M059J (cell line): Measurements from ENCODE around the gene MYO1A. TPM values are rescaled to one million over a fixed set of nuclear protein-coding genes. Genes with fewer than 3 reads are reported as not detected.
"Not testable (repeated sequence)": the region's sequence is repeated elsewhere in the genome, so short reads cannot be mapped to it uniquely, and the experiment has no call there.

Source experiments
- DNase-seq: peaks from one replicate; pipeline ENCODE4 v3.0.0-alpha.2; 2012; ENCODE audit warnings: low read depth
- total RNA-seq: library from RNA; depleted of rRNA; stranded (reverse); fragments of >200 nt; shearing (Covaris generic); gene quantifications from 2 replicates; pipeline ENCODE4 v1.2.3, GENCODE V29; 2014

MYO1A gene
- total RNA-seq, 1 experiment from 2014 or later, result not detected

DNA sequence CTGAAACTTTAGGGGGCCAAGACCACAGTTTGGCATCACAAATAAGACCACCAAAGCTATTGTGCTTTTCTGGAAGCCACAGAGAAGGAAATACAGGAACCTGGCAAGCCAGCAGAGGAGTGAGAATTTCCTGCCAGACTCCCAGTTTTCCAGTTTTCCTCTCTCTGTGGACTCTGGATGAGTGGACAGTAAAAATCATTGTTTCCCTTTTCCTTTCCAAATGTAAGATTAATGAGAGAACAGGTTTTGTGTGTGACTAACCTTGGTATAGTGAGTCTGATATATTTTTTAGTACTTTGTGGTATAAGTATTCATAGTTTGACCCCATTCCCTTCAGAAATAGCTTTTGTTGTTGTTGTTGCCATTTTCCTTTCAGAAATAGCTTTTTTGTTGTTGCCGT lies 31.0 kb downstream of the MYO1A start:
- DNase-seq, result no peak

DNA sequence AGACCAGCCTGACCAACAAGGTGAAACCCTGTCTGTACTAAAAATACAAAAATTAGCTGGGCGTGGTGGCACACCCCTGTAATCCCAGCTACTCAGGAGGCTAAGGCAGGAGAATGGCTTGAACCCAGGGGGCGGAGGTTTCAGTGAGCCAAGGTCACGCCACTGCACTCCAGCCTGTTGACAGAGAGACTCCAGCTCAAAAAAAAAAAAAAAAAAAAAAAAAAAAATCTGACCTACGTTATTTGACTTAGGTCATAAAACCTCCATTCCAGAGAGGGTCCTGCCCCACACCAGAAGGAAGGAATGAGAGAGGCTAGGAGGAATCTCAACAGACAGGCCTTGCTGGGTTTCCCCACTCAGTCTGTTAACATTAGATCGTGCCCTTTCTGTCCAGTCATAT lies 31.6 kb downstream of the MYO1A start:
- not testable (repeated sequence) for DNase-seq

GRCh38 chr12:57016348-57016747 lies 33.6 kb downstream of the MYO1A start, which contains the start of gene TAC3:
TSS of gene TAC3 (minus strand) at chr12:57016529. CDS start at chr12:57015797, 732 bp downstream.
- DNase-seq, result no peak

GRCh38 chr12:57012600-57013465 lies 37.1 kb downstream of the MYO1A start:
- no peak for DNase-seq

- no peak for DNase-seq
Measured at GRCh38 chr12:57011438-57012424, 38.2 kb downstream of the MYO1A start.

DNA sequence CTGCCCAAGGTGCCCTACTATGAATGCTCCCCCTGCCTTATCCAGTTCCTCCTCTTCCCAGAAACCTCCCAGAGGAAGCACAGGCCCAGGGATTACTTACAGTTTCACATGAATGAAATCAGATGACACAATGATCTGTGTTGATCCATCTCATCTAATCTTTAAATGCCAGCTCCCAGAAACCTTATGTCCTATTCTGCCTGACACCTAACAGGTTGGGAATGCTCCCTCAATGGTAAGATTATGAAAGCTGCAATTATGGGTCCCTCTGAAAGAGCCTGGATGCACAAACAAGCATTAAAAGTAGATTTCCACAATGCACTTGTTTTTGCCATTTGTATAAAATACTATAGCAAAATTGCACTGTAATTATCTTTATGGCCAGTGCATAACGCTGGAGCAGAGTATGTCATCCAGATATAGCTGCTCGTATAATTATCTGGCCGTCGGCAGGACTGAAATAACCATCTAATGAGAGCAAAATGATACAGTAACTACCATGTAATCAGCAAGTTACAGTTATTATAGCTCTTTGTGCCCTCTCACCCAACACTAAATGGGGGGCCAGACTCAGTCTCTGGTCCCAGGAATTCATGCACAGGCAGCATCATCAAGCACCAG lies 39.2 kb downstream of the MYO1A start:
- DNase-seq, result no peak

- no peak for DNase-seq
Measured at GRCh38 chr12:57009949-57010626, 39.8 kb downstream of the MYO1A start.

- DNase-seq, result peak; percentile 67
Measured at GRCh38 chr12:57008178-57008577, 41.8 kb downstream of the MYO1A start.

DNA sequence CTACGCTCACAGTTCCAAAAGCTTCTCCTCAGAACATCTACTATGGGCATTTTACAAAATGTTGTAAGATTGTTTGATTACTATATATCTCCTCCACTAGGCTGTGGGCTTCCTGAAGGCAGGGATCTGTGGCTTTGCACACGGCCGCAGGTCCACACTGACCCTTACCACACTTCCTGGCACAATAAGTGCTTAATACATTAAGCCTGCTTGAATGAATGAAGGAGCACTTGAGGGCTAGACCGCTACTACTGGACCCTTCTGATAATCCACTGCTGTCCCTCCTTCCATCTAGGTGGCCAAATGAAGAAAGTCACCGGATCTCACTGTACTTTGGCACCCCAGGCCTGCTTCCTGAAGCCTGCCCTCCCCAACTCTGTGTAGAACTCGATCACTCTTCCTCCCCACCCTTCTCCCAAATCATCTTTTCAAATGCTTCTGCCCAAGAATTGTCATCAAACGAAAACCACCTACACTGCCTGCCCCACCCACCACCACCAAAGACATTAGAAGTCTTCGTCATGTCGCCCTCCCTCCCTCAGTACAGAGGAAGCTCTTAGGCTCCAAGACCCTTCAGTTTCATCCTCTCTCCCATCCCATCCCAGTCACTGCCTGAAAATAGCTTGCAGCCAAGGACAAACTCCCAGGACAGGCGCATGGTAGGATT lies 43.0 kb downstream of the MYO1A start:
- no peak for DNase-seq

DNA sequence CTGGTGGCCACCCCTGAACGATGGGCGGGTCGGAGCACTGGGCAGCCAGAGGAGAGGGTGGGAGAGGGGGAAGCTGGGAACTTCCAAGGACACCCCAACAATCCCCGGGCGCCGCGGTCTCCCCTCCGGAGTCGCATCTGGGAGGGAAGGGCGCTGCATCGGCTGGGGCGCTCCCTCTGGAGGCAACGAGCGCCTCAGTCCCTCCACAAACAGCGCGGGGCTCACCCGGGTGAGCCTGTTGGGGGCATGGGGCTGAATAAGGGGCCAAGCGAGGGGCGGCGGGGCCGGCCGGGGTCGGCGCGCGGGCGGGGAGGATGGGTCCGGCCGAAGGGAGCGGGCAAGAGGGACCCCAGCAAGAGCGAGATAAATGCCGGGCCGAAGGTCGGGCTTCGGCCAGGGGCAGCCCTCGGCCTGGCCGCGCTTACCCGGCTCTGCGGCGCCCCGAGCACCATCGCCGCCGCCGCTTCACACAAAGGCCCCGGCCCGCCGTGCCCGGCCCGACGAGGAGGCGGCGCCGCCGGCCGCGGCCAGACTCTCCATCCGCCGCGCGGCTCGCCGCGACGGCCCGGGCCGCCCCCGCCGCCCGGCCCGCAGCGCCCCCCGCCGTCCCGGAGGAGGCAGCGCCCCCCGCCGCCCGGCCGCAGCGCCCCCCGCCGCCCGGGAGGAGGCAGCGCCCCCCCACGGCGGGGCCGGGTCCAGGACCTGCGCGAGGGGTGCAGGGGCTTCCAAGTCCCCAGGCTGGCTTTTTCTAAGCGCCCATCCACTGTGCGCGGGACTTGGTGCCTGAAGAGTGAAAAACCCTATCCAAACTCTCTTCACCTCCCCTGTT lies 43.7 kb downstream of the MYO1A start, which contains the start of gene ZBTB39:
Gene ZBTB39, minus strand, starts transcription at position 567 of the 829 bp plus-strand sequence. CDS start 1,629 bp downstream, outside the sequence.
- peak; percentile 44 for DNase-seq

GRCh38 chr12:57004651-57005050 lies 45.3 kb downstream of the MYO1A start:
- DNase-seq, result no peak

GRCh38 chr12:57003395-57003794 lies 46.5 kb downstream of the MYO1A start:
- DNase-seq, result no peak

DNA sequence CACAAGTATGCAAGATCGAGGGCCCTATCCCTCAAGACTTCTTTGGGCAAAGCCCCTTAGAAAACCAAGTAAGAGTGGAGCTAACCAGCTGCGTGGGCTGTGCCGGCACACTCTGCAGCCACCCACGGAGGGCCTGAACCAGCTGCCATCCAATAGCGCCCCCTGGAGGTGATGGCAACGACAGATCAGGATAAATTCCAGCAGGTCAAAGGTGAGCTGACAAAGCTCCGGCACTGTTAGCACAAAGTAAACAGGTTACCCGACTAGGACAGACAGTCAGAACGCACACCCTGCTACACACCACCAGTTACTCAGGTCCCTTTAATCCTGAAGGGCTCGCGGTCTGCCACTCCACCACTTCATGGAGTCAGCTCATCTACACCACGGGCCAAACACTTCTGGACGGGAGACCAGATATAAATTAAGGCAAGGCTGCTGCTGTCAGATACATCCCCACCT lies 48.5 kb downstream of the MYO1A start:
- peak; percentile 43 for DNase-seq

DNA sequence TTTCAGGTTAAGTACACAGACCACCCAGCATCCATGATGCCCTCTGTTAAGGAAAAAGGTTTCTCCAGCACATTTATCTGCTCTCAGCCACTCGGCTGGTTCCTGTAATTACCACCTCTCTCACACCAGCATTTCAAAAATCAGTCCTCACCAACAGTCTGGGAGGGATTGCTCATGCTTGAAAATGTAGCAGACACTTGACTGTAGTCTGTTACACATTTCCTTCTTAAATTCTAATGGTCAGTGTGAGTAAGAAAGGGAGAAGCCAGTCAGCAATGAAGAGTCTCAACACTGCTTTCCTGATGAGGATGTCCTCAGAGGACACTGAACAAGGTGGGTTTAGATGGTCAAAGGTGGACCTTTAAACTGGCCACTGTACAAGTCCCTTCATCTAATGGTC lies 49.5 kb downstream of the MYO1A start:
- no peak for DNase-seq

GRCh38 chr12:56999456-56999855 lies 50.5 kb downstream of the MYO1A start:
- peak; percentile 68 for DNase-seq

DNA sequence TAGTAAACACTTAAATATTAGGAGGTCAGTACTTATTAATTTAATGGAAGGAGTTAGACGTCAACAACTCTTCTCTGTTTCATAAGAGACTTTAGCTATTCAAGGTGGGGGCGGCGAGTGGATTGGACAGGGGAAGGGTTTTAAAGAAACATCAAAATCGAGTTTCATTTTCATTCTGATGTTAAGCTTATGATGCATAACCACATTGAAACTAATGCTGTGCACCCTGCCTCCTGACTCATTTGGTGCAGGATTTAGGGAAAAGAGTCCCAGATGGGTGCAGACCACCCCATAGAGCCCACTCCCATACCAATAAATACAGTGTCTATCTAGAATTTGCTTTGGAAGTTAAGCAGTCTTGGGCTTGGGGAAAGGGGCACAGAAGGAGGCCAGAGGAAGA lies 50.9 kb downstream of the MYO1A start:
- DNase-seq, result no peak

- no peak for DNase-seq
Measured at GRCh38 chr12:56998316-56998715, 51.6 kb downstream of the MYO1A start.

DNA sequence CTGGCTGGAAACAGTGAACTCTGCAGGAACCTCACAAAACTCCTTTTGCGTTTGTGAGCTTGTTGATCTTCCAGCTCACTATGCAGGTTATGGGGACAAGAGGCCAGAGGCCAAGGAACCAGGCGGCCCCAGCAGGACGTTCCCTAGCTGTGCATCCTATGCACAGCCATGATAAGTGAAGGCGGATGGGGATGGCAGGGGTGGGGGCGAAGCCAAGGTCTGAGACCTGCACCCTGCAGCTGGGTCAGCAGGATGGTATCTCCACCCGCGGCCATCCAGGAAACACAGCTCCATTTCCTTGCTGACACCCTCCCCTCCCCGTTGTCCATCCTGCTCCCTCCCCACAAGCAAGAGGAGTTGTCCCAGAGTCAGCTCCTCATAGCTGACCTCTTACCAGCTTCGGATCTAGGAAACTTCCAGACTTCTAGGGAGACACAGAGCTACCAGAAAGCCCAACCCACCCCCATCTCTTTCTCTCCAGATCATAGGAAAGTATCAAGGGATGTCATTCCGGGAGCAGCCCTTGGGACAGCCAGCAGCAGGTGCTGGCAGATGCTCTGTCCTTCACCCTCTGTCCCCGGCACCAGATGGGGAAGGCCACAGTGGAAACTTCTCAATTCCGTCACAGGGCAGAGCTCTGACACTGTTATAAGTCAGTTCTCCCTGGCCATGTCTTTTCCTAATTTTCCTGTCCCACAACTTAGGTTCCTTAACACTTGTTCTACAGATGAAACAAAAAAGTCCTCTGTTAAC lies 53.0 kb downstream of the MYO1A start:
- no peak for DNase-seq
